SK-N-SH treated with all-trans-retinoic acid at 6 μM for 48 hours (cell line): Measurements from ENCODE around the gene AKAP1.

Experiments
- ATAC-seq: fragments of 200-7000 bp; cut with Tn5 transposase; 3 replicates; pipeline ENCODE4 v1.9.1; 2020; ENCODE audit warnings: mild to moderate bottlenecking, moderate library complexity
- ARNTL ChIP-seq: fragments of 450-650 bp; formaldehyde crosslinking; IDR thresholded peaks from 2 replicates; pipeline ENCODE4 v1.5.0; 2020; ENCODE audit warnings: low read depth, mild to moderate bottlenecking, moderate library complexity, borderline replicate concordance
- BACH2 ChIP-seq: fragments of 250-450 bp; sonication (Bioruptor Pico); IDR thresholded peaks from 2 replicates; pipeline ENCODE4 v1.9.0; 2021; ENCODE audit warnings: mild to moderate bottlenecking, borderline replicate concordance
- CSDC2 ChIP-seq: fragments of 250-450 bp; sonication (Bioruptor Pico); IDR thresholded peaks from 2 replicates; pipeline ENCODE4 v1.5.0; 2020; ENCODE audit warnings: mild to moderate bottlenecking, moderate library complexity
- ESRRG ChIP-seq: fragments of 250-450 bp; sonication (Bioruptor Pico); IDR thresholded peaks from 2 replicates; pipeline ENCODE4 v1.6.1; 2021; ENCODE audit warnings: mild to moderate bottlenecking
- GLIS3 ChIP-seq: fragments of 250-450 bp; sonication (Bioruptor Pico); IDR thresholded peaks from 2 replicates; pipeline ENCODE4 v1.5.0; 2020; ENCODE audit warnings: mild to moderate bottlenecking, moderate library complexity
- ISL1 ChIP-seq: fragments of 250-450 bp; sonication (Bioruptor Pico); IDR thresholded peaks from 2 replicates; pipeline ENCODE4 v2.1.2; 2022; ENCODE audit warnings: mild to moderate bottlenecking, moderate library complexity
- OSR1 ChIP-seq: fragments of 250-450 bp; sonication (Bioruptor Pico); IDR thresholded peaks from 2 replicates; pipeline ENCODE4 v1.8.0; 2022; ENCODE audit warnings: moderate library complexity, mild to moderate bottlenecking, inconsistent platforms
- PPARA ChIP-seq: fragments of 250-450 bp; sonication (Bioruptor Pico); IDR thresholded peaks from 2 replicates; pipeline ENCODE4 v1.5.0; 2020; ENCODE audit warnings: mild to moderate bottlenecking, borderline replicate concordance
- RARB ChIP-seq: fragments of 250-450 bp; sonication (Bioruptor Pico); IDR thresholded peaks from 2 replicates; pipeline ENCODE4 v1.8.0; 2021; ENCODE audit warnings: mild to moderate bottlenecking, moderate library complexity
- TCF4 ChIP-seq: fragments of 250-450 bp; sonication (Bioruptor Pico); IDR thresholded peaks from 2 replicates; pipeline ENCODE4 v1.8.0; 2021; ENCODE audit warnings: mild to moderate bottlenecking, moderate library complexity, borderline replicate concordance
- ZC3H10 ChIP-seq: fragments of 250-450 bp; sonication (Bioruptor Pico); IDR thresholded peaks from 2 replicates; pipeline ENCODE4 v1.5.1; 2021; ENCODE audit warnings: mild to moderate bottlenecking, moderate library complexity
- ZFP3 ChIP-seq: fragments of 250-450 bp; sonication (Bioruptor Pico); IDR thresholded peaks from 2 replicates; pipeline ENCODE4 v1.5.0; 2020; ENCODE audit warnings: mild to moderate bottlenecking, moderate library complexity
- ZFP30 ChIP-seq: fragments of 450-650 bp; formaldehyde crosslinking; IDR thresholded peaks from 2 replicates; pipeline ENCODE4 v1.5.0; 2022; ENCODE audit warnings: mild to moderate bottlenecking, moderate library complexity
- ZNF565 ChIP-seq: fragments of 450-650 bp; formaldehyde crosslinking; conservative IDR thresholded peaks from 2 replicates; pipeline ENCODE4 v1.5.0; 2020; ENCODE audit warnings: low read depth, mild to moderate bottlenecking, moderate library complexity
- ZNF70 ChIP-seq: fragments of 450-650 bp; formaldehyde crosslinking; IDR thresholded peaks from 2 replicates; pipeline ENCODE4 v1.5.0; 2020; ENCODE audit warnings: mild to moderate bottlenecking, moderate library complexity
- ZNF8 ChIP-seq: fragments of 450-650 bp; formaldehyde crosslinking; IDR thresholded peaks from 2 replicates; pipeline ENCODE4 v1.5.0; 2020; ENCODE audit warnings: mild to moderate bottlenecking, moderate library complexity
- TF ChIP-seq, protein P1 (sequence below): fragments of 250-450 bp; sonication (Bioruptor Pico); IDR thresholded peaks from 2 replicates; pipeline ENCODE4 v1.5.1; 2021; ENCODE audit warnings: mild to moderate bottlenecking, moderate library complexity
- TF ChIP-seq, protein P2 (sequence below): fragments of 250-450 bp; sonication (Bioruptor Pico); IDR thresholded peaks from 2 replicates; pipeline ENCODE4 v1.5.1; 2020; ENCODE audit warnings: low read depth, mild to moderate bottlenecking, moderate library complexity
- TF ChIP-seq, protein P3 (sequence below): fragments of 250-450 bp; sonication (Bioruptor Pico); IDR thresholded peaks from 2 replicates; pipeline ENCODE4 v1.8.0; 2021; ENCODE audit warnings: low read depth, mild to moderate bottlenecking, moderate library complexity, borderline replicate concordance

The AKAP1 gene

DNA sequence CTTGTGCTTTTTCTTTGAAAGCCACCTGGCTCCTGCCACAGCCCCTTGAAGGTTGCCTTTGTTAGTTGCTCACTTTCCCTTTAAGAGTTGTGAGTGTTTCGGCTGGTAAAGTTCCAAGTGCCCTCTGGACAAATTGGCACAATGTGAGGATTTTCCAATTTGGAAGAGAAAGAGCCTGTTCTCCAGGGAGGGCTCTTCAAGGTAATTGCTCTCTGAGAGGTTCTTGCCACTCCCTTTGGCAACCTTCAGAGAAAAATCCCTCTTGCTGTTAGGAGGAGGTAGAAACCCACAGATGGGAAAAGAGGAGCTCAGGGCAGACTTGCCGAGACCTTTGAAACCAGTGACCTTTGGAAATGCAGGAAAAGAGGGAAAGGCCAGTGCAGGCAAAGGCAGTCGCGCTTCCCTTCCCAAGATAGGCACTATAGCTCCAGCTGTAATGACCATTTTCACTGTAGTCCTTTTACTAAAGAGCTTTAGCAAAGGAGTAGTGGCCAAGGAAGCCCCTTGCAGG is 49.0 kb upstream of the AKAP1 start:
- TF ChIP-seq BACH2 (CRISPR knock-in tag) (no peak), ZFP3 (CRISPR knock-in tag) (no peak), ARNTL (CRISPR knock-in tag) (no peak), CSDC2 (CRISPR knock-in tag) (no peak), ZFP30 (CRISPR knock-in tag) (no peak)
- ATAC-seq: no peak

DNA sequence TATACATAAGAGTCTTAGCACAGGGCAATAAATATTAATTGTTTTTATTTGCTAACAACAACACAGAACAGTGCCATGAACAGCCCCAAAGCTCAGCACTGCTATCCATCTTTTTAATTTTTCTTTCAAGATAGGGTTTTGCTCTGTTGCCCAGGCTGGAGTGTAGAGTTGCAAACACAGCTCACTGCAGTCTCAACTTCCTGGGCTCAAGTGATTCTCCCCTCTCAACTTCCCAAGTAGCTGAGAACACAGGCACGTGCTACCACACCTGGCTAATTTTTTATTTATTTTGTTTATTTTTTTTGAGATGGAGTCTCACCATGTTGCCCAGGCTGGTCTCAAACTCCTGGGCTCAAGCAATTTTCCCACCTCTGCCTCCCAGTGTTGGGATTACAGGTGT is 47.6 kb upstream of the AKAP1 start:
- TF ChIP-seq ZNF565 (no peak), ISL1 (CRISPR knock-in tag) (no peak), BACH2 (CRISPR knock-in tag) (no peak), RARB (no peak), ESRRG (CRISPR knock-in tag) (no peak), ARNTL (CRISPR knock-in tag) (no peak), ZC3H10 (CRISPR knock-in tag) (no peak)
- TF ChIP-seq, protein P1, sequence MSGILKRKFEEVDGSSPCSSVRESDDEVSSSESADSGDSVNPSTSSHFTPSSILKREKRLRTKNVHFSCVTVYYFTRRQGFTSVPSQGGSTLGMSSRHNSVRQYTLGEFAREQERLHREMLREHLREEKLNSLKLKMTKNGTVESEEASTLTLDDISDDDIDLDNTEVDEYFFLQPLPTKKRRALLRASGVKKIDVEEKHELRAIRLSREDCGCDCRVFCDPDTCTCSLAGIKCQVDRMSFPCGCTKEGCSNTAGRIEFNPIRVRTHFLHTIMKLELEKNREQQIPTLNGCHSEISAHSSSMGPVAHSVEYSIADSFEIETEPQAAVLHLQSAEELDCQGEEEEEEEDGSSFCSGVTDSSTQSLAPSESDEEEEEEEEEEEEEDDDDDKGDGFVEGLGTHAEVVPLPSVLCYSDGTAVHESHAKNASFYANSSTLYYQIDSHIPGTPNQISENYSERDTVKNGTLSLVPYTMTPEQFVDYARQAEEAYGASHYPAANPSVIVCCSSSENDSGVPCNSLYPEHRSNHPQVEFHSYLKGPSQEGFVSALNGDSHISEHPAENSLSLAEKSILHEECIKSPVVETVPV (CRISPR knock-in tag): no peak
- TF ChIP-seq, protein P2, sequence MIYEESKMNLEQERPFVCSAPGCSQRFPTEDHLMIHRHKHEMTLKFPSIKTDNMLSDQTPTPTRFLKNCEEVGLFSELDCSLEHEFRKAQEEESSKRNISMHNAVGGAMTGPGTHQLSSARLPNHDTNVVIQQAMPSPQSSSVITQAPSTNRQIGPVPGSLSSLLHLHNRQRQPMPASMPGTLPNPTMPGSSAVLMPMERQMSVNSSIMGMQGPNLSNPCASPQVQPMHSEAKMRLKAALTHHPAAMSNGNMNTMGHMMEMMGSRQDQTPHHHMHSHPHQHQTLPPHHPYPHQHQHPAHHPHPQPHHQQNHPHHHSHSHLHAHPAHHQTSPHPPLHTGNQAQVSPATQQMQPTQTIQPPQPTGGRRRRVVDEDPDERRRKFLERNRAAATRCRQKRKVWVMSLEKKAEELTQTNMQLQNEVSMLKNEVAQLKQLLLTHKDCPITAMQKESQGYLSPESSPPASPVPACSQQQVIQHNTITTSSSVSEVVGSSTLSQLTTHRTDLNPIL: no peak
- ATAC-seq: no peak

DNA sequence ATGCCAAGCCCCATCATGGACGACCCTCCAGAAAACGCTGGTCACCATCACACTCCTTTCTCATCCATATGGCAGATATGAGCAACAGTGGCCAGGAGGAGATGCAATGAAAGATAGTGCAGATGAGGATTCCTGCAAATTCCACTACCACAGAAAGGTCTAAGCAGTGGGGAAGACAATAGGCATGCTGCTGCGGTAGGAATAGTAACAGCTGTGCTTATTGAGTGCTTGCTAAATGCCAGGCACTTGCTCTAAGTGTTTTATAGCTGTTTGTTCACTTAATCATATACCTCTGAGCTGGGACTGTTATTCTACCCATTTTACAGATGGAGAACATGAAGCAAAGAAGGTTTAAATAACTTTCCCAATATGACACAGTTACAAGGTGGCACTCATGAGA is 46.6 kb upstream of the AKAP1 start:
- no peak for ATAC-seq
- no peak for TF ChIP-seq TCF4 (CRISPR knock-in tag)
- TF ChIP-seq, all 23 proteins: peak for 0

DNA sequence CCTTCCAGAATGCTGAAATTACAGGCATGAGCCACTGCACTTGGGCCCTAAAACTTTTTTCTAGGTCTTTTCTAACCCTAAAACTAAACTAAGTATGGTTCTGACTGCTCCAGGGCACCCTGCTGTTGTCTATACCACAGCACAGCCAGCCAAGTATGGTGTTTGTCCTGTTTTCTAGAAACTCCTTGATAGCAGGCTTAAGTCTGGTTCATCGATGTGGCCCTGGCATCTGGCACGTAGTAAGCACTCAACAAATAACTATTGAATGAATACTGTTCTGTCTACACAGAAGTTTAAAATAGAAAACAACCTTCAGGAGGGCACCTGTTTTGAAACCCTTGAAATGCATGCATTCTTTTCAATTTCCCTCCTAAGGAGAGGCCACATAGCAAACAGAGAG is 44.5 kb upstream of the AKAP1 start:
- TF ChIP-seq OSR1: no peak
- TF ChIP-seq GLIS3 (CRISPR knock-in tag): no peak
- TF ChIP-seq ZC3H10 (CRISPR knock-in tag): no peak
- TF ChIP-seq ZNF70 (CRISPR knock-in tag): no peak
- no peak for TF ChIP-seq ISL1 (CRISPR knock-in tag)
- TF ChIP-seq, protein P3, sequence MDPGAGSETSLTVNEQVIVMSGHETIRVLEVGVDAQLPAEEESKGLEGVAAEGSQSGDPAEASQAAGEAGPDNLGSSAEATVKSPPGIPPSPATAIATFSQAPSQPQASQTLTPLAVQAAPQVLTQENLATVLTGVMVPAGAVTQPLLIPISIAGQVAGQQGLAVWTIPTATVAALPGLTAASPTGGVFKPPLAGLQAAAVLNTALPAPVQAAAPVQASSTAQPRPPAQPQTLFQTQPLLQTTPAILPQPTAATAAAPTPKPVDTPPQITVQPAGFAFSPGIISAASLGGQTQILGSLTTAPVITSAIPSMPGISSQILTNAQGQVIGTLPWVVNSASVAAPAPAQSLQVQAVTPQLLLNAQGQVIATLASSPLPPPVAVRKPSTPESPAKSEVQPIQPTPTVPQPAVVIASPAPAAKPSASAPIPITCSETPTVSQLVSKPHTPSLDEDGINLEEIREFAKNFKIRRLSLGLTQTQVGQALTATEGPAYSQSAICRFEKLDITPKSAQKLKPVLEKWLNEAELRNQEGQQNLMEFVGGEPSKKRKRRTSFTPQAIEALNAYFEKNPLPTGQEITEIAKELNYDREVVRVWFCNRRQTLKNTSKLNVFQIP (CRISPR knock-in tag): no peak
- TF ChIP-seq ESRRG (CRISPR knock-in tag): no peak
- TF ChIP-seq, protein P2: no peak
- ATAC-seq: no peak

DNA sequence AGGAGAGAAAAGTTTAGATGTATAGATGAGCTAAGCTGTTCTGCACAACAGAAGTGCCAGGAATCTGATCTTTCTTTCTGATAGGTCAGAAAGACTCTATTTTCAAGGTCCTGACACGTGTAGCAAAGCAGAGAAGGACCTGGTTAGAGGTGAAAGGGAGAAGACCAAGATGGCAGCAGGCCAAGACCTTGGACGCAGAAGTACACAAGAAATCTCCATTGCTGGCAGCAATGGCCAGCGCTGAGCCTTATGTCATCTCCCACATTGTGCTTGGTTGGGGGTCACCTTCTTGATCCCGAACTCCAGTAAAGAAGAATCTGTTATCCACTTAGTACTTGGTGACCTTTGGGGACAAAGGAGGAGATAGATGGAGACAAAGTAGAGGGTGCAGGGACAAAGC is 41.8 kb upstream of the AKAP1 start:
- TF ChIP-seq RARB (no peak), ZNF8 (CRISPR knock-in tag) (no peak), CSDC2 (CRISPR knock-in tag) (no peak), ESRRG (CRISPR knock-in tag) (no peak), ZC3H10 (CRISPR knock-in tag) (no peak), PPARA (CRISPR knock-in tag) (no peak), GLIS3 (CRISPR knock-in tag) (no peak), ZFP3 (CRISPR knock-in tag) (no peak), BACH2 (CRISPR knock-in tag) (no peak), ZFP30 (CRISPR knock-in tag) (no peak), TCF4 (CRISPR knock-in tag) (no peak), ZNF565 (no peak)
- TF ChIP-seq, protein P2: no peak
- TF ChIP-seq, protein P1 (CRISPR knock-in tag): no peak
- ATAC-seq: no peak
